GM12865 (cell line): ENCODE results near the gene UNC13B.
A peak's percentile ranks its signal among the peaks of the same experiment; 100 is the strongest.
"Not testable (repeated sequence)": the region's sequence is repeated elsewhere in the genome, so short reads cannot be mapped to it uniquely, and the experiment has no call there.

Source experiments
- DNase-seq: peaks from one replicate; pipeline ENCODE4 v3.0.0; 2010; ENCODE audit warnings: low read depth
- H3K4me3 ChIP-seq: 2 replicates; pipeline ENCODE4 v1.5.1; 2011; ENCODE audit warnings: mild to moderate bottlenecking, low read depth, low read length, control low read depth
- TF ChIP-seq, protein P1 (sequence below): IDR thresholded peaks from 2 replicates; pipeline ENCODE4 v1.5.1; 2011; ENCODE audit warnings: low read length, control low read depth, low read depth, inconsistent platforms; ENCODE audit not compliant: insufficient read depth; ENCODE audit errors: missing control alignments

UNC13B gene

DNA sequence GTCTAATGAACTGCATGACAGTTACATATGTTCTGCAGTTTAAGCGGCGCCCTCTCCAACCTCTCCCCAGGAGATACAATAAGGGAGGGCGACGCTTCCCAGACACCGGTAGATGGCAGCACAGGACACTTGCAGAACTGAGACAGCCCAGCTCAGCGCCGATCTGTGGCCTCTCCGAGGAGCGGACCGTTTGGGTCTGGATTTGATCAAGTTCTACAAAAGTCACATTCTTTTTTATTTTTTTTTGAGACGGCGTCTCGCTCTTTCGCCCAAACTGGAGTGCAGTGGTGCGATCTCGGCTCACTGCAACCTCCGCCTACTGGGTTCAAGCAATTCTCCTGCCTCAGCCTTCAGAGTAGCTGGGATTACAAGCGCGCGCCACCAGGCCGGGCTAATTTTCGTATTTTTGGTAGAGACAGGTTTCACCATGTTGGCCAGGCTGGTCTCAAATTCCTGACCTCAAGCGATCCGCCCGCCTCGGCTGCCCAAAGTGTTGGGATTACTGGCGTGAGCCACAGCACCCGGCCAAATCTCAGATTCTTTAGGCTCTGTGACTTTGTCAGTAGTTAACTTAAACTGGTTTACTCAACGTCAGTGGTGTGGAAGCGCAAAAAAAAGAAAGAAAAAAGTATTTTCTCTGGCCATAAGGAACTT, 44.8 kb upstream of the UNC13B start:
- DNase-seq = peak; percentile 95
- TF ChIP-seq, protein P1, sequence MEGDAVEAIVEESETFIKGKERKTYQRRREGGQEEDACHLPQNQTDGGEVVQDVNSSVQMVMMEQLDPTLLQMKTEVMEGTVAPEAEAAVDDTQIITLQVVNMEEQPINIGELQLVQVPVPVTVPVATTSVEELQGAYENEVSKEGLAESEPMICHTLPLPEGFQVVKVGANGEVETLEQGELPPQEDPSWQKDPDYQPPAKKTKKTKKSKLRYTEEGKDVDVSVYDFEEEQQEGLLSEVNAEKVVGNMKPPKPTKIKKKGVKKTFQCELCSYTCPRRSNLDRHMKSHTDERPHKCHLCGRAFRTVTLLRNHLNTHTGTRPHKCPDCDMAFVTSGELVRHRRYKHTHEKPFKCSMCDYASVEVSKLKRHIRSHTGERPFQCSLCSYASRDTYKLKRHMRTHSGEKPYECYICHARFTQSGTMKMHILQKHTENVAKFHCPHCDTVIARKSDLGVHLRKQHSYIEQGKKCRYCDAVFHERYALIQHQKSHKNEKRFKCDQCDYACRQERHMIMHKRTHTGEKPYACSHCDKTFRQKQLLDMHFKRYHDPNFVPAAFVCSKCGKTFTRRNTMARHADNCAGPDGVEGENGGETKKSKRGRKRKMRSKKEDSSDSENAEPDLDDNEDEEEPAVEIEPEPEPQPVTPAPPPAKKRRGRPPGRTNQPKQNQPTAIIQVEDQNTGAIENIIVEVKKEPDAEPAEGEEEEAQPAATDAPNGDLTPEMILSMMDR = peak; percentile 94
- H3K4me3 ChIP-seq = peak overlapping the region; percentile 79; the same call in 1 of the 2 replicates

DNA sequence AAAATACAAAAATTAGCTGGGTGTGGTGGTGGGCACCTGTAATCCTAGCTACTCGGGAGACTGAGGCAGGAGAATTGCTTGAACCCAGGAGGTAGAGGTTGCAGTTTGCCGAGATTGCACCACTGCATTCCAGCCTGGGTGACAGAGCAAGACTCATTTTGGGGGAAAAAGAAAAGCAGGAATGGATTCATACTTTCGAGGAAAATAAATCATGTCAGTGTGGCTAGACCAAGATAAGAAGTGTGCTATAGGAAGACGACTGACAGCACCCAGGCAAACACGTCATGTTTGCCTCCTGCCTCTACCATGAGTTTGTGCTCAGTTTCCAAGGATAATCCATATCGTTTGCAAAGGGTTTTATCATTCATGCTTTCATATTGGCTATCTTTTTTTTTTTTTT, 26.9 kb upstream of the UNC13B start:
- no peak overlapping the region for H3K4me3 ChIP-seq
- TF ChIP-seq, protein P1 = no peak
- DNase-seq = no peak

- DNase-seq = no peak
- TF ChIP-seq, protein P1 = no peak
- no peak overlapping the region for H3K4me3 ChIP-seq
Measured at GRCh38 chr9:35135988-35136387, 25.8 kb upstream of the UNC13B start.

DNA sequence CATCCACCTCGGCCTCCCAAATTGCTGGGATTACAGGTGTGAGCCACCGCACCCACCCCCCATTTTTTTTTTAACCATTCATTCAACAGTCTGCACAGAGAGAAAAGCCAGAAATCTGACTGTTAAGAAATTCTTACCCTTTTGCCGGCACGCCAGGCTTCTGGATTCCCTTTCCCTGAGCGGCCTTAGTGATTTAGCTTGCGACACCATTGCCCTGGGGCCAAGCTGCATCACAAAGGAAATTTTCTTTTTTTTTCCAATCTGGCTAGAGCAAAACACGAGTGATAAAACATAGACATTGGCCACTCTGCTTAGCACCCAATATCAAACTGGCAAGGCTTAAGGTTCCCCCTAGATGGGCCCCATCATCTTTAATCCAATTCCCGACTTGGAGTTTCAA, 24.9 kb upstream of the UNC13B start:
- TF ChIP-seq, protein P1 = no peak
- DNase-seq = no peak
- no peak overlapping the region for H3K4me3 ChIP-seq

DNA sequence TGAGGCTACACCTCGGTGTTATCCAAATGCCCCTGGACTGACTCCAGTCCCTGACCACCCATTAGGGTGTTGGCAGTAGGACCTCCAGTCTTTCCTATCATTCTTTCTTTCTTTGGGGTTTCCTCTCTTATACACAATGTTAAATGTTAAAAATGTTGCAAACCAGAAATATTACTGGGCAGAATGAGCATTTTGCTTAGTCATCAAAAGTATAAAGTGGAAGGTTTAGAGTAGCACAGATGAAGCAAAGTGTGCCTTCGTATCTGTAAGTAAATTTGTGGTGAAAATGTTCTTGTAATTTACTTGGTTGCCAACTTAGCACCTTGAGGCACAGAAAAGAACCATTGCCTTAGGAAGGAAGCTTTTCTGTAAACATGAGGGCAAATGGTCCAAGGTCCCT, 21.7 kb upstream of the UNC13B start:
- TF ChIP-seq, protein P1 = no peak
- no peak for DNase-seq
- H3K4me3 ChIP-seq = no peak overlapping the region

GRCh38 chr9:35142037-35142436, 19.8 kb upstream of the UNC13B start:
- no peak overlapping the region for H3K4me3 ChIP-seq
- TF ChIP-seq, protein P1 = no peak

GRCh38 chr9:35147941-35148563, 13.8 kb upstream of the UNC13B start:
- not testable (repeated sequence) for H3K4me3 ChIP-seq, DNase-seq

More at GRCh38 chr9:35142037-35142436, 19.8 kb upstream of the UNC13B start:
- DNase-seq = no peak
